Measurements from ENCODE around the gene RPL22. TPM values are rescaled to one million over a fixed set of nuclear protein-coding genes. Genes with fewer than 3 reads are reported as not detected.
A peak's percentile ranks its signal among the peaks of the same experiment; 100 is the strongest.

The RPL22 gene
- polyA plus RNA-seq, 1 donor (not counting 4 experiments of a cell fraction or from before 2014, with no cell fraction given), result 421 TPM

DNA sequence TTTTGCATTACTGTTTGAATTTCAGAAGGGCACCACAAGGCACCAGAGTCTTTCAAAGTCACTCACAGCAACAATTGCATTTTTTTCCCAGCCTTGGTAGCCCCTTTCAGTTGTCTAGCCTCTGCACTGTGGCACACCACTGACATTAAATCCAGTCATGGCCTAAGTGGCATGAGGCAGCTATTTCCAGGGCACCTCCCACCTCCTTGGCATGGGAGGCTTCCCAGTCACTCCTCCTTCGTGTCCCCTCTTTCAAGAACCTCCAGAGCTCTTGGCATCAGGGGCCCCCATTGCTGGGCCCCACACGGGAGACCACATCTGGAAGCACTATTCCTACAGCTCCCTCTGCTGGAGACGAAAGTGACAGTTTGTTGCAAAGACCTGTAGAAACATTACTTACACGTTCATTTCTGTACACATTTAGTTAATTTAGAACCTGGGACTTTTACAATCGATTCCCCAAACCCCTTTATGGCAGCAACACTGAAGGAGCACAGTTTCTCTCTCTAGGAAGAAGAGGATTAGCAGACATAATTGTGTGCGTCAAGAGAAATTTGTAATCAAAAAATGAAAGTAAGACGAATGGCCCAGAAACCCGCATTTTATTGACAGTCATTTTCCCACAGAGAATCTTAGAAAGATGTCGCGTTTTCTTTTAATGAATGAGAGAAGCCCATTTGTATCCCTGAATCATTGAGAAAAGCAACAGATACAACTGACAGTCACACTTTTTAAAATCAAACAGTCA lies 13.6 kb downstream of the RPL22 start:
- H3K9me1 ChIP-seq (ENCODE audit: control insufficient read depth, extremely low read depth, insufficient read depth, low read length), result peaks cover 5% of the 10 kb centered on the region
- no peak overlapping the region for H2AFZ ChIP-seq (ENCODE audit: control insufficient read depth, low read length)
- DNase-seq (ENCODE audit: low read depth, low spot score) (no peak), FAIRE-seq (no peak)
- TF ChIP-seq, protein P1, sequence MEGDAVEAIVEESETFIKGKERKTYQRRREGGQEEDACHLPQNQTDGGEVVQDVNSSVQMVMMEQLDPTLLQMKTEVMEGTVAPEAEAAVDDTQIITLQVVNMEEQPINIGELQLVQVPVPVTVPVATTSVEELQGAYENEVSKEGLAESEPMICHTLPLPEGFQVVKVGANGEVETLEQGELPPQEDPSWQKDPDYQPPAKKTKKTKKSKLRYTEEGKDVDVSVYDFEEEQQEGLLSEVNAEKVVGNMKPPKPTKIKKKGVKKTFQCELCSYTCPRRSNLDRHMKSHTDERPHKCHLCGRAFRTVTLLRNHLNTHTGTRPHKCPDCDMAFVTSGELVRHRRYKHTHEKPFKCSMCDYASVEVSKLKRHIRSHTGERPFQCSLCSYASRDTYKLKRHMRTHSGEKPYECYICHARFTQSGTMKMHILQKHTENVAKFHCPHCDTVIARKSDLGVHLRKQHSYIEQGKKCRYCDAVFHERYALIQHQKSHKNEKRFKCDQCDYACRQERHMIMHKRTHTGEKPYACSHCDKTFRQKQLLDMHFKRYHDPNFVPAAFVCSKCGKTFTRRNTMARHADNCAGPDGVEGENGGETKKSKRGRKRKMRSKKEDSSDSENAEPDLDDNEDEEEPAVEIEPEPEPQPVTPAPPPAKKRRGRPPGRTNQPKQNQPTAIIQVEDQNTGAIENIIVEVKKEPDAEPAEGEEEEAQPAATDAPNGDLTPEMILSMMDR (optimal IDR thresholded peaks at IDR 0.05 in 1 of 3, IDR thresholded peaks at IDR 0.05 in 1 of 3, conservative IDR thresholded peaks at IDR 0.05 in 1 of 3; ENCODE audit: extremely low read depth in 1 of 3, insufficient read depth in 2 of 3, low read length in 3 of 3), result peak; percentile 41 to 61 (median 54)
- no peak for TF ChIP-seq EZH2 (IDR thresholded peaks at IDR 0.05; ENCODE audit: low read length)
- H3K27me3 ChIP-seq (ENCODE audit: control insufficient read depth, extremely low read depth, insufficient read depth, low read length), result peaks cover 14% of the 10 kb centered on the region
- peaks cover 16 to 19% of the 10 kb centered on the region in 2 experiments for H3K36me3 ChIP-seq (ENCODE audit: control insufficient read depth in 2 of 2, extremely low read depth in 1 of 2, insufficient read depth in 2 of 2, low read length in 2 of 2)
- no peak overlapping the region for H3K4me2 ChIP-seq (ENCODE audit: control insufficient read depth, extremely low read depth, insufficient read depth, low read depth, low read length)
- no peaks in the 10 kb centered on the region for H3K9me3 ChIP-seq (ENCODE audit: control insufficient read depth, low read depth, low read length)
- no peak overlapping the region for H3K9ac ChIP-seq (ENCODE audit: control insufficient read depth, extremely low read depth, insufficient read depth, low read length)
- H3K4me1 ChIP-seq (ENCODE audit: control insufficient read depth, extremely low read depth, insufficient read depth, low read length), result peaks cover 16% of the 10 kb centered on the region
- no peak overlapping the region for H3K27ac ChIP-seq (ENCODE audit: control insufficient read depth, insufficient read depth, low read length)
- peaks cover 33% of the 10 kb centered on the region for H3K79me2 ChIP-seq (ENCODE audit: control insufficient read depth, insufficient read depth, low read length)
- H4K20me1 ChIP-seq (ENCODE audit: control insufficient read depth, extremely low read depth, insufficient read depth, low read length), result peaks cover 42% of the 10 kb centered on the region
- dilution Hi-C loops (cut with MboI; ENCODE audit: extremely low pct_ligation_motif_present, low sequenced_read_pairs), result no loop called here
- no peak overlapping the region for H3K4me3 ChIP-seq (ENCODE audit: control insufficient read depth in 2 of 3, extremely low read depth in 1 of 3, insufficient read depth in 2 of 3, low read depth in 1 of 3, low read length in 3 of 3)

- DNase-seq (ENCODE audit: low read depth, low spot score), result no peak
- dilution Hi-C loops (cut with MboI; ENCODE audit: extremely low pct_ligation_motif_present, low sequenced_read_pairs), result no loop called here
- H2AFZ ChIP-seq (ENCODE audit: control insufficient read depth, low read length), result no peak overlapping the region
- H3K4me2 ChIP-seq (ENCODE audit: control insufficient read depth, extremely low read depth, insufficient read depth, low read depth, low read length), result no peak overlapping the region
- peak; percentile 56 for FAIRE-seq
- H3K9me3 ChIP-seq (ENCODE audit: control insufficient read depth, low read depth, low read length), result no peaks in the 10 kb centered on the region
- no peak overlapping the region for H3K27ac ChIP-seq (ENCODE audit: control insufficient read depth, insufficient read depth, low read length)
- peaks cover 12 to 13% of the 10 kb centered on the region in 2 experiments for H3K36me3 ChIP-seq (ENCODE audit: control insufficient read depth in 2 of 2, extremely low read depth in 1 of 2, insufficient read depth in 2 of 2, low read length in 2 of 2)
- peaks cover 20% of the 10 kb centered on the region for H3K27me3 ChIP-seq (ENCODE audit: control insufficient read depth, extremely low read depth, insufficient read depth, low read length)
- no peak overlapping the region for H3K9ac ChIP-seq (ENCODE audit: control insufficient read depth, extremely low read depth, insufficient read depth, low read length)
- TF ChIP-seq EZH2 (IDR thresholded peaks at IDR 0.05; ENCODE audit: low read length), result no peak
- TF ChIP-seq, protein P1 (optimal IDR thresholded peaks at IDR 0.05 in 1 of 3, IDR thresholded peaks at IDR 0.05 in 1 of 3, conservative IDR thresholded peaks at IDR 0.05 in 1 of 3; ENCODE audit: extremely low read depth in 1 of 3, insufficient read depth in 2 of 3, low read length in 3 of 3), result no peak
- no peak overlapping the region for H3K4me3 ChIP-seq (ENCODE audit: control insufficient read depth in 2 of 3, extremely low read depth in 1 of 3, insufficient read depth in 2 of 3, low read depth in 1 of 3, low read length in 3 of 3)
- peaks cover 5% of the 10 kb centered on the region for H3K9me1 ChIP-seq (ENCODE audit: control insufficient read depth, extremely low read depth, insufficient read depth, low read length)
- H4K20me1 ChIP-seq (ENCODE audit: control insufficient read depth, extremely low read depth, insufficient read depth, low read length), result peaks cover 38% of the 10 kb centered on the region
- peaks cover 26% of the 10 kb centered on the region for H3K79me2 ChIP-seq (ENCODE audit: control insufficient read depth, insufficient read depth, low read length)
- H3K4me1 ChIP-seq (ENCODE audit: control insufficient read depth, extremely low read depth, insufficient read depth, low read length), result peaks cover 16% of the 10 kb centered on the region
These were observed 14.2 kb downstream of the RPL22 start for GRCh38 chr1:6185151-6185550.

Measured in keratinocyte (primary cell).